Skin epidermis (tissue), 12 donors: ENCODE data around the gene KCNK15.
"Not testable (repeated sequence)": the region's sequence is repeated elsewhere in the genome, so short reads cannot be mapped to it uniquely, and the experiment has no call there.

ENCODE experiments used
- H3K27ac ChIP-seq, 21 experiments: fragments of 200-600 bp; sonication (generic) in 11 of 21; one replicate each; pipeline ENCODE4 v1.5.0; 2020; ENCODE audit warnings: mild to moderate bottlenecking in 3 of 21, inconsistent platforms in 2 of 21, moderate library complexity in 2 of 21
- H3K4me3 ChIP-seq, 7 experiments: fragments of 200-600 bp; sonication (generic) in 2 of 7; one replicate each; pipeline ENCODE4 v1.5.0; 2020; ENCODE audit warnings: inconsistent platforms in 2 of 7, mild to moderate bottlenecking in 2 of 7, moderate library complexity in 1 of 7

KCNK15 gene

GRCh38 chr20:44750081-44750805 lies 4.6 kb downstream of the KCNK15 start:
- no peak overlapping the region for H3K27ac ChIP-seq
- H3K4me3 ChIP-seq: no peak overlapping the region

GRCh38 chr20:44752099-44752931 lies 6.7 kb downstream of the KCNK15 start:
- no peak overlapping the region for H3K4me3 ChIP-seq
- H3K27ac ChIP-seq: no peak overlapping the region

GRCh38 chr20:44754554-44754953 lies 8.9 kb downstream of the KCNK15 start:
- Histone ChIP-seq H3K4me3 (no peak overlapping the region), H3K27ac (no peak overlapping the region)

GRCh38 chr20:44756011-44756688 lies 10.5 kb downstream of the KCNK15 start:
- H3K4me3 ChIP-seq: no peak overlapping the region
- H3K27ac ChIP-seq: no peak overlapping the region

- Histone ChIP-seq H3K27ac (no peak overlapping the region), H3K4me3 (no peak overlapping the region)
These were observed 11.3 kb downstream of the KCNK15 start for GRCh38 chr20:44756956-44757355.

GRCh38 chr20:44758247-44759101 lies 12.8 kb downstream of the KCNK15 start:
- Histone ChIP-seq H3K27ac (no peak overlapping the region), H3K4me3 (no peak overlapping the region)

GRCh38 chr20:44759595-44759994 lies 13.9 kb downstream of the KCNK15 start:
- Histone ChIP-seq H3K27ac (no peak overlapping the region), H3K4me3 (no peak overlapping the region)

GRCh38 chr20:44761423-44761822 lies 15.8 kb downstream of the KCNK15 start:
- no peak overlapping the region for H3K27ac ChIP-seq
- H3K4me3 ChIP-seq: no peak overlapping the region

GRCh38 chr20:44762466-44763140 lies 16.9 kb downstream of the KCNK15 start:
- peak overlapping the region in 1 of 21 experiments; percentile 49 for H3K27ac ChIP-seq
- H3K4me3 ChIP-seq: no peak overlapping the region

GRCh38 chr20:44763798-44764197 lies 18.1 kb downstream of the KCNK15 start:
- not testable (repeated sequence) for H3K4me3 ChIP-seq, H3K27ac ChIP-seq

- H3K27ac ChIP-seq: no peak overlapping the region
These were observed 19.4 kb downstream of the KCNK15 start for GRCh38 chr20:44765091-44765490.

GRCh38 chr20:44765701-44766347 lies 20.2 kb downstream of the KCNK15 start:
- H3K4me3 ChIP-seq: no peak overlapping the region
- H3K27ac ChIP-seq: no peak overlapping the region

More at GRCh38 chr20:44765091-44765490, 19.4 kb downstream of the KCNK15 start:
- no peak overlapping the region for H3K4me3 ChIP-seq

GRCh38 chr20:44768256-44768655 lies 22.6 kb downstream of the KCNK15 start:
- no peak overlapping the region for H3K4me3 ChIP-seq
- no peak overlapping the region for H3K27ac ChIP-seq

- no peak overlapping the region for H3K4me3 ChIP-seq
These were observed 23.3 kb downstream of the KCNK15 start for GRCh38 chr20:44768854-44769480.

GRCh38 chr20:44769481-44769863 lies 23.8 kb downstream of the KCNK15 start:
- Histone ChIP-seq H3K27ac (no peak overlapping the region), H3K4me3 (no peak overlapping the region)

More at GRCh38 chr20:44768854-44769480, 23.3 kb downstream of the KCNK15 start:
- H3K27ac ChIP-seq: no peak overlapping the region

- H3K4me3 ChIP-seq: no peak overlapping the region
These were observed 25.0 kb downstream of the KCNK15 start for GRCh38 chr20:44770484-44771171.

GRCh38 chr20:44771172-44771535 lies 25.5 kb downstream of the KCNK15 start:
- H3K4me3 ChIP-seq: no peak overlapping the region
- no peak overlapping the region for H3K27ac ChIP-seq

More at GRCh38 chr20:44770484-44771171, 25.0 kb downstream of the KCNK15 start:
- no peak overlapping the region for H3K27ac ChIP-seq

GRCh38 chr20:44772636-44773035 lies 27.0 kb downstream of the KCNK15 start:
- H3K27ac ChIP-seq: no peak overlapping the region
- H3K4me3 ChIP-seq: no peak overlapping the region
